ENCODE data around the gene CARD6. TPM values are rescaled to one million over a fixed set of nuclear protein-coding genes. Genes with fewer than 3 reads are reported as not detected.
A peak's percentile ranks its signal among the peaks of the same experiment; 100 is the strongest.

The CARD6 gene
- total RNA-seq, 1 donor from 2014 or later: 3.3 TPM

DNA sequence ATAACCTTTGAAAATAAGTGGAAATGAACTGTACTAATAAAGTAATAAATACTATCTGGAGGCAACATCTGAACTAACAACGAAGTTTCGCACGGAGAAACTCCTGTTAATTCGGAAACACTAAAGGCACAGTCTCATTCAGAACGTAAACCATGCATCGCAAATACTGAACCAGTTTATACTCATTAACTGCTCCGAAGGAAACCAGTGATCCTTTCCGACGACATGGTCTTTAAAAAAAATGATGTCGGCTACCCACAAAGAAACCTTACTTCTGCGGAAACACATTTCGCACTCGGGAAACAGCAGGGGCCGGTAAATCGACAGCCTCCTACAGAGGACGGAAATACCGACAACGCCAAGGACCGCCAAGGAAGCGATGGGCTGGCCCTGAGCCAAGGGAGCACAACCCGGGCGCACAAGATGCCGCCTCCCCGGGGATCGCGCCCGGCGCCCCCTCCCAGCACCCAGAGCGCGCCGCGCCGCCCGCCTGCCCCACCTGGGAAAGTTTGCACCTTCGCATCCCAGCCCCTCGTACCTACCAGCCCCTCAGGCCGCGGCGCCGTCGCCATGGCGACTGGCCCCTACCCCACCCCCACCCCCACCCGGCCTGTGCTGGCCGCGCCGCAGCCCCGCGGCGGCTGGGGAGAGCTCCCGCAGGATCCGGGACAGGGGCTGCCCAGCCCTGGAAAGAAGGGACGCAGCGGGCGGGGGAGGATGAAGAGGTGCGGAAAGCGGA, 43.7 kb upstream of the CARD6 start:
- H3K4me3 ChIP-seq (ENCODE audit: low read depth, low read length): peak overlapping the region; percentile 99
- no peaks in the 10 kb centered on the region for H3K36me3 ChIP-seq (ENCODE audit: control insufficient read depth, insufficient read depth, low read length)
- TF ChIP-seq, protein P1, sequence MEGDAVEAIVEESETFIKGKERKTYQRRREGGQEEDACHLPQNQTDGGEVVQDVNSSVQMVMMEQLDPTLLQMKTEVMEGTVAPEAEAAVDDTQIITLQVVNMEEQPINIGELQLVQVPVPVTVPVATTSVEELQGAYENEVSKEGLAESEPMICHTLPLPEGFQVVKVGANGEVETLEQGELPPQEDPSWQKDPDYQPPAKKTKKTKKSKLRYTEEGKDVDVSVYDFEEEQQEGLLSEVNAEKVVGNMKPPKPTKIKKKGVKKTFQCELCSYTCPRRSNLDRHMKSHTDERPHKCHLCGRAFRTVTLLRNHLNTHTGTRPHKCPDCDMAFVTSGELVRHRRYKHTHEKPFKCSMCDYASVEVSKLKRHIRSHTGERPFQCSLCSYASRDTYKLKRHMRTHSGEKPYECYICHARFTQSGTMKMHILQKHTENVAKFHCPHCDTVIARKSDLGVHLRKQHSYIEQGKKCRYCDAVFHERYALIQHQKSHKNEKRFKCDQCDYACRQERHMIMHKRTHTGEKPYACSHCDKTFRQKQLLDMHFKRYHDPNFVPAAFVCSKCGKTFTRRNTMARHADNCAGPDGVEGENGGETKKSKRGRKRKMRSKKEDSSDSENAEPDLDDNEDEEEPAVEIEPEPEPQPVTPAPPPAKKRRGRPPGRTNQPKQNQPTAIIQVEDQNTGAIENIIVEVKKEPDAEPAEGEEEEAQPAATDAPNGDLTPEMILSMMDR (IDR thresholded peaks at IDR 0.05; ENCODE audit: insufficient read depth, low read length, poor library complexity, severe bottlenecking): no peak
- DNase-seq (ENCODE audit: low read depth): peak; percentile 5
- no peaks in the 10 kb centered on the region for H3K27me3 ChIP-seq (ENCODE audit: control insufficient read depth, insufficient read depth, low read length)

DNA sequence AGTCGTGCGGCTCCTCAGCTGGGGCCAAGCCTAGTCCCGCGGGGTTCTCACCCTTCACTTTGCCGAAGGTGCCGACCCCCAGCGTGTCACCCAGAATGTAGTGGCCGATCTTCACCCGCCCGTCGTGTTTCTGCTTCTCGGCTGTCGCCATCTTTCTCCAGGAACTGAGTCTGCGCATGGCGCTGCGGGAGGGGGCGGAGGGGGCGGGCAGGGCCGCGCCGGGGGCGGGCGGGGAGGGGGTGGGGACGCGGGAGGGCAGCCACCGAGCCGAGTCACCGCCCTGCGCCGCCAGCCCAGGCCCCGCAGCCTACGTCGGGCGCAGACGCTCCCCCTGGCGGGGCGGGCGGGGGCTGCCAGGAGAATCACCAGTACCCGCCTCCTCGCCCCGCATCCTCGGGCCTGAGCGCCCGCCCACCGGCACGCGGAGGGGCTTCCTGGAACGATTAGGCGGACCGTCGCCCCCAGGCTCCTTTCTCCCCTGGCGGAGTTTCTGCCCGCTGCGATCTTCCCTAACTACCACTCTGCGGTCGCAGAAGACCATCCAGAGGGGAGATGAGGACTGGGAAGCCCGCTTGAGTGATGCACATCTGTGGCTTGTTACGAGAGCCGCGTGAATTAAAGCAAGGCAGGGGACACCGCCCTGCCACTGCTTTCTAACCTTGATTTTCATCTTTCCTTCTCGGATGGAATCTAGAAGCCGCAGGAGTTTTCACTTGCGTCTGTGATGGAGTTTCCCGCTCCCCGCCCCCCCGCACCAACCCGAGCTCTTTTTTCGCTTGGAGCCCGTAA, 43.0 kb upstream of the CARD6 start, which contains the start of gene PRKAA1:
Gene PRKAA1, minus strand, starts transcription at position 363 of the 789 bp plus-strand sequence. Its CDS starts 185 bp downstream, at position 178.
- Histone ChIP-seq H3K4me3 (ENCODE audit: low read depth, low read length) (peak within 1 kb of the TSS; percentile 99), H3K27me3 (ENCODE audit: control insufficient read depth, insufficient read depth, low read length) (no peaks in the 10 kb centered on the region), H3K36me3 (ENCODE audit: control insufficient read depth, insufficient read depth, low read length) (no peaks in the 10 kb centered on the region)
- TF ChIP-seq, protein P1 (IDR thresholded peaks at IDR 0.05; ENCODE audit: insufficient read depth, low read length, poor library complexity, severe bottlenecking): peak; percentile 44
- peak; percentile 12 for DNase-seq (ENCODE audit: low read depth)

DNA sequence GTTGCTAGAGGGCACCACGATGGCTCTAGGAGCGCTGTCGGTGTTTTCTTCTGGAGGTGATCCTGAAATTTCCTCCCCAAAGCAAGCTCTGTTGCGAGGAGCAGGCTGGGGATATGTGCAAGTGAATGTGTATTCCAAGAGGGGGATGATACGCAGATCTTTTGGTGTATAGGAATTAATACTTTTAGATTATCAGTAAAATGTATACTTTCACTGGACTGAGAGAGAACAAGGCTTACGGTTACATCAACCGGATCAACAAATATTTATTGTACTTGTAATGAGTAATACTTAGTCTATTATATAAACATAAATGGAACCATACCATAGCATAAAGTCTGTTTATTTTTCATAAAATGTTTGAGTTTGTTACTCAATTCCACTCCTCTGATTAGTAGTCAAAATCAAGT, 42.4 kb upstream of the CARD6 start:
- Histone ChIP-seq H3K4me3 (ENCODE audit: low read depth, low read length) (peak overlapping the region; percentile 75), H3K36me3 (ENCODE audit: control insufficient read depth, insufficient read depth, low read length) (no peaks in the 10 kb centered on the region), H3K27me3 (ENCODE audit: control insufficient read depth, insufficient read depth, low read length) (no peaks in the 10 kb centered on the region)
- DNase-seq (ENCODE audit: low read depth): peak; percentile 5
- TF ChIP-seq, protein P1 (IDR thresholded peaks at IDR 0.05; ENCODE audit: insufficient read depth, low read length, poor library complexity, severe bottlenecking): no peak

DNA sequence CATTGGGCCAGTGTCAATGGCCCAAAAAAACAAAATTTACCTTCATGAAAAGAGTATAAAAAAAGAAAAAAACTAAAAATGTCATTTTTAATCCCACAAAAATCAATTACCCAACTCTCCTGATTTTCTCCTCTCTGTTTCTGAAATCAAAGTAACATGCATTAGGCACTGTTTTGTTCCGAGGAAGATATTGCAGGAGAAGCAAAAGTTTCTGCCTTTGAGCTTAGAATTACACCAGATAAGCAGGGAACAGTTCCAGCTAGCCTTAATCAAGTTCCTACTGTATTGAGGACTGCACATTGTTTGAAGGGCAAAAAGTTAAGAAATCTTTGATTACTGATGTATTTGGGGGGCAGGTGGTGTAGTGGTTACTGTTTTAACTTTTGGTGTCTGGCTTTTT, 41.9 kb upstream of the CARD6 start:
- TF ChIP-seq, protein P1 (IDR thresholded peaks at IDR 0.05; ENCODE audit: insufficient read depth, low read length, poor library complexity, severe bottlenecking): no peak
- Histone ChIP-seq H3K4me3 (ENCODE audit: low read depth, low read length) (peak overlapping the region; percentile 75), H3K27me3 (ENCODE audit: control insufficient read depth, insufficient read depth, low read length) (no peaks in the 10 kb centered on the region), H3K36me3 (ENCODE audit: control insufficient read depth, insufficient read depth, low read length) (no peaks in the 10 kb centered on the region)
- DNase-seq (ENCODE audit: low read depth): no peak

DNA sequence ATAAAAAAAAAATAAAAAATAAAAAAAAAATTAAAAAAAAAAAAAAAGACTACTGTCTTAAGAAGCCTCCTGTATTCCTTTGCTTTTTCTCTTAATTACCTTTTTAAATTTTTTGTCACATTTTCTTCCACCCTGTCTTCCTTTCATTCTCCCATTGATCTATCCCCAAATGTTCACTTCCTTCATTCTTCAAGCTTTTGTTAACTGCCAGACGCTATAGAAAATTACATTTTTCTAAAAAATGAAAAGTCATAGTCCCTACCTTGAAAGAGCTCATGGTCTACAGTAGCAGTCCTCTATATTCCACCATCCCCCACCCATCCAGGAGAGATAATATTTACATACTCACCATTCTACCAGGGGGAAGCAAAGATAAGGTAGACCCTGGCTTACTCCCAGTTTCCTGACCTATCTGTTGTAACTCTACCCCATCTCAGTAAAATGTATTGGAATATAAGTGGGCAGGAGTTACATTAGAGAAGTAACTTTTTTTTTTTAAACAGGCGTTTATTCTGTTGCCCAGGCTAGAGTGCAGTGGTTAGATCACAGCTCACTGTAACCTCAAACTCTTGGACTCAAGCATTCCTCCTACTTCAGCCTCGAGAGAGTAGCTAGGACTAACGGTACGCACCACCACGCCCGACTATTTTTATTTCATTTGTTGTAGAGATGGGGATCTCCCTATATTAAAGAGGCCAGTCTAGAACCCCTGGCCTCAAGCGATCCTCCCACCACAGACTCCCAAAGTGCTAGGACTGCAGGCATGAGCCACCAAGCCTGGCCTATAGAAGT, 39.2 kb upstream of the CARD6 start:
- H3K4me3 ChIP-seq (ENCODE audit: low read depth, low read length): no peak overlapping the region
- TF ChIP-seq, protein P1 (IDR thresholded peaks at IDR 0.05; ENCODE audit: insufficient read depth, low read length, poor library complexity, severe bottlenecking): no peak
- no peak for DNase-seq (ENCODE audit: low read depth)
- no peaks in the 10 kb centered on the region for H3K27me3 ChIP-seq (ENCODE audit: control insufficient read depth, insufficient read depth, low read length)
- no peaks in the 10 kb centered on the region for H3K36me3 ChIP-seq (ENCODE audit: control insufficient read depth, insufficient read depth, low read length)
